Kidney epithelial cell (primary cell): ENCODE results near the gene EHD3. TPM values are rescaled to one million over a fixed set of nuclear protein-coding genes. Genes with fewer than 3 reads are reported as not detected.

ENCODE experiments used
- DNase-seq: peaks from one replicate; pipeline ENCODE4 v3.0.0-alpha.2; 2010; ENCODE audit warnings: low read depth
- H3K27me3 ChIP-seq: 2 replicates; pipeline ENCODE4 v1.6.0; 2011; ENCODE audit warnings: low read length; ENCODE audit not compliant: control insufficient read depth, insufficient read depth
- H3K36me3 ChIP-seq: 2 replicates; pipeline ENCODE4 v1.5.1; 2011; ENCODE audit warnings: low read length; ENCODE audit not compliant: control insufficient read depth, insufficient read depth
- H3K4me3 ChIP-seq: 2 replicates; pipeline ENCODE4 v1.5.1; 2011; ENCODE audit warnings: low read depth, mild to moderate bottlenecking, control low read depth, low read length
- total RNA-seq: library from RNA; depleted of rRNA; stranded (reverse); fragments of >200 nt; gene quantifications from 2 replicates; pipeline ENCODE4 v1.2.3, GENCODE V29; 2015
- TF ChIP-seq, protein P1 (sequence below): IDR thresholded peaks from 2 replicates; pipeline ENCODE4 v1.5.1; 2011; ENCODE audit warnings: mild to moderate bottlenecking, moderate library complexity, low read length, control low read depth, inconsistent platforms; ENCODE audit not compliant: insufficient read depth, poor library complexity, severe bottlenecking

EHD3 gene
- total RNA-seq, 1 donor from 2014 or later = 11.4 TPM

DNA sequence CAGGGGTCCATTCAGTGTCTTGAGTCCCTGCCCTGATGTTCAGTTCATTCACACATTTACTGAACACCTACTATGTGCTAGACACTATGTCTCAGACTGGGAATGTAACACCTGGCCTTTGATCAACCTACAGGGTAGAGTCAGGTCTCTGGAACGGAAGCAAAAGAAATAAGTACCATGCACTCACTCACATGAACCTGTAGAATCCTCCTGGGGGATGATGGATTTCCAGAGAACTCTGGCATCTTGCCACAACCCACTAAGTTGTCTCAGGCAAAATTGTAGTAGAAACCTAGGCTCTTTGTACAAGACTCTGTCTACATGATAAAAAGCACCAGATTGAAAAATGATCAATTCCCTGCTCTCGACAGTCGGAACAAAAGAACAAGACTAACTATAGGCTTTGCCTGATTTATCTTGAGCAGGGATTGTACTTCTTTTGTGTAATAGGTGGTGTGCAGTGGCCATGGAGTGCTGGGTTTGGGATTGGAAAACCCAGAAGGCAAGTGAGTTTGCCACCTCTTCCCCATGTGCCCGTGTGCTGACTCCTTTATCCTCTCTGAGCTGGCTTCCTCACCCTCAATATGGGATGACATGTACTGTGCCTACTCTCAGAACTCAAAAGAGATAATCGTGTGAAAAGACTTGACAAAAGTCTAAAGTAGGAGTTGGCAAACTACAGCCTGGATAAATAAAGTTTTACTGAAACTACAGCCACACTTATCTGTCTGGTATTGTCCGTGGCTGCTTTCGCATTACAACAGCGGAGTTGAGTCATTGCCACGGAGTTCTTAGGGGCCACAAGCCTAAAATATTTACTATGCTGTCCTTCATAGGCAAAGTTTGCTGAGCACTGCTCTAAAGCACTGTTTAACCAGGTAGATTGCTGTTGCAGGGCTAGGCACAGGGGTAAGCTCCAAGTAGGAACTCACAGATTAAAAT lies 21.0 kb upstream of the EHD3 start:
- H3K4me3 ChIP-seq = no peak overlapping the region
- H3K36me3 ChIP-seq = no peaks in the 10 kb centered on the region
- DNase-seq = no peak
- TF ChIP-seq, protein P1, sequence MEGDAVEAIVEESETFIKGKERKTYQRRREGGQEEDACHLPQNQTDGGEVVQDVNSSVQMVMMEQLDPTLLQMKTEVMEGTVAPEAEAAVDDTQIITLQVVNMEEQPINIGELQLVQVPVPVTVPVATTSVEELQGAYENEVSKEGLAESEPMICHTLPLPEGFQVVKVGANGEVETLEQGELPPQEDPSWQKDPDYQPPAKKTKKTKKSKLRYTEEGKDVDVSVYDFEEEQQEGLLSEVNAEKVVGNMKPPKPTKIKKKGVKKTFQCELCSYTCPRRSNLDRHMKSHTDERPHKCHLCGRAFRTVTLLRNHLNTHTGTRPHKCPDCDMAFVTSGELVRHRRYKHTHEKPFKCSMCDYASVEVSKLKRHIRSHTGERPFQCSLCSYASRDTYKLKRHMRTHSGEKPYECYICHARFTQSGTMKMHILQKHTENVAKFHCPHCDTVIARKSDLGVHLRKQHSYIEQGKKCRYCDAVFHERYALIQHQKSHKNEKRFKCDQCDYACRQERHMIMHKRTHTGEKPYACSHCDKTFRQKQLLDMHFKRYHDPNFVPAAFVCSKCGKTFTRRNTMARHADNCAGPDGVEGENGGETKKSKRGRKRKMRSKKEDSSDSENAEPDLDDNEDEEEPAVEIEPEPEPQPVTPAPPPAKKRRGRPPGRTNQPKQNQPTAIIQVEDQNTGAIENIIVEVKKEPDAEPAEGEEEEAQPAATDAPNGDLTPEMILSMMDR = no peak
- no peaks in the 10 kb centered on the region for H3K27me3 ChIP-seq

DNA sequence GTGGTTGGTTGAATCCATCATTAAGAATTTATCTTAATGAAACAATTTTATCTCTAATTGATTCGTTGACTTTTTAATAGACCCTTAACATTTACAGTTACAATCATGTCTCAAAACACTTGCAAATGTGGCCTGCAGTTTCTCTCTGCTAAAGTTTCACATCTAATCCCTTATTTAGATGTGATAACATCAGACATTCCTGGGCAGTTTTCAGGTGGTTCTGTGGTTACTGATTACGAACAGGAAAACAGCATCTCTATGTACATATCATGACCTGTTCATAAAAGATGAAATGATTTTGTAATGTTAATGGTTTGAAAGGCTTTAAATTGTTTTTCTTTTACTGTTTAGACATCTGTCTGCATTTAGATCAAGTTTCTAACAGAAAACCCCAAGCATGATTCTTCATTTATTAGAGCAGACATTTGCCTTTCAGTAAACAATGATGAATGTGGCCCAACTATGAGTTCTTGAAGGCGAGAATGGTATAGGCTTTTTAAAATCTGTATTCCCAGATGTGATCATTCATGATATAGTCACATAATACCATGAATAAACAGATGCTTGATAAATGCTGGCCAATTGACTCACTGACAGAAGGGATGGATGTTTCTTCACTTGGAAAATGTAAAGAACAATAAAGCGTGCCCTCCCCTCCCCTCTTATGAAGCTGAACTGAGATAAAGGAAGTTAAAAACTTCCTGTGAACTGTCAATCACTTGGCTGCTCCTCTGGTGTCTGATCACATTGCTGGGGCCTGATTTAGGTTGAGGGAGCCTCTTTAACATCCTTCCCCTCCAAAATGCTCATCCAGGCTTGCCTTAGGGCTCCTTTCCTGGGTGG lies 20.1 kb upstream of the EHD3 start:
- no peak overlapping the region for H3K4me3 ChIP-seq
- H3K27me3 ChIP-seq = no peaks in the 10 kb centered on the region
- no peak for DNase-seq
- no peaks in the 10 kb centered on the region for H3K36me3 ChIP-seq
- TF ChIP-seq, protein P1 = no peak

DNA sequence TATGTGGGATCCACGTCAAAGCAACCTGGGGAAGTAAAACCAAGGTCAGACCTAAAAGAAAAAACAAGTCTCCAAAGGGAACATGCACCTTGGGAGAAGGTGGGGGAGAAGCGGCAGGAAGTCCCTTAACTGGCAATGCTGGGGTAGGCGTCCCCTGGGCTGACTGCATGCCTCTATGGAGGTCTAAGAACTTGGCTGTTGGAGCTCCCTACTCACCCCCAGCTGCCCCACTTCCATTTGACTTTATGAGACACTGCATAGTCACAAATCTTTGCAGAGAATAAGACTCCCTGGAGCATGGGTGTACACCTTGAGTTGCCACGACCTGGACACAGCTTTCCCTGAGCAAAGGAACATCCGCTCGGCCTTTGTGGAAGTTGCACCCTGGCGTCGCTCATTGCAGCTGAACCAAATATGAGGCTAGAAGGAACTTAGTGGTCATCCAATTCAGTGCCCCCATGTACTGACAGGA lies 19.5 kb upstream of the EHD3 start:
- Histone ChIP-seq H3K27me3 (no peaks in the 10 kb centered on the region), H3K4me3 (no peak overlapping the region), H3K36me3 (no peaks in the 10 kb centered on the region)
- TF ChIP-seq, protein P1 = no peak
- DNase-seq = no peak

DNA sequence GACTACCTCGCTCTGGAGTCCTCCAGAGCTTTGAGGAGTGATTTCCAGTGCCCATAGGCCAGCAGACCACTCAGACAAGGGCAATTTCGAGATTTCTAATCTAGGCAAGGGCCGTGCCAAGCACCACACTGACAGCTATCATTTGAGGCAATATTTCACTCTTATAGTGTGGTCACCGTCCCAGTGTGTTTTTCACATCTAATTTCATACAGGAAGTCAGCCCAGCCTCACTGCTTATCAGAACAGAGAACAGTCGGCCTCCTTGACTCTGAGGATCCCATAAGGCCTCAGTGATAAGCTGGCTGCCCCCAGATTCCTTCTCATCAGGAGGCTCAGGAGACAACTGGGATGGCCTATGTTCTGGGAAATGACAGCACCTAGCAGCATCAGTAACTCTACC lies 17.2 kb upstream of the EHD3 start:
- no peaks in the 10 kb centered on the region for H3K36me3 ChIP-seq
- no peak for DNase-seq
- no peak overlapping the region for H3K4me3 ChIP-seq
- no peaks in the 10 kb centered on the region for H3K27me3 ChIP-seq
- TF ChIP-seq, protein P1 = no peak

DNA sequence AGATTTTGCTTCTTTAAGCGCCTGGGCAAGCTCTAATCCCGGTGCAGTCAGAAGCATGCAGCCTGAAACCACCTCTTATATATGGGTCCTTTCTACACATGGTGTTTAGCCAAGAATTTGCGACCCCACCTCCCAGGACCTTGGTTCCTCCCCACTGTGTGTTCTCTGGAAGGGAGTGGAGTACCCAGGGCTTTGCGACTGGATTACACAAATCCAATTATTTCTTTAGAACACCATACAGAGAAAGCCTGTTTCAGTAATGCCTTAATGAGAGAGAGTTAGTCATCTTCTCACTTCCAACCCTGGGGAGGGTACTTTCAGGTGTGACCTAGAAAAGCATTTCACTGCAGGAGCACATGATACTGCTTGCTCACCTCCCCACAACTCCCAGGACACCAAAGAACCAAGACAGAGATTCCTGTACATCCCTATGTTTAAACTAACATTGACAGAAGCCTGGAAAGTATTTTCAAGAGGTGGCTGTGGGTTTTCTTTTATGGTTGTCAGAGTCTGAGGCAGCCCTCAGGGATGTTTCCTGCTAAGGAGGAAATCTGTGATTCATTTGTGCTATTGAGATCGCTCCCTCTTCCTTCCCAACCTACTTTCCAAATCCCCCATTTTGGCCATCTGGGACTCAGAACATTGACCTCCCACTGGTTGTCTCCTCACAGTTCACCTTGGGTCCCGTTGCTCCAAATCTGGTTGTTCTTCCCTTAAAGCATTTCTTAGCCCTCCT lies 16.3 kb upstream of the EHD3 start, which contains the start of gene CAPN14:
CAPN14 (minus strand) TSS at position 51 of the 736 bp plus-strand sequence. CDS start 12,068 bp downstream, outside the sequence.
- no peaks in the 10 kb centered on the region for H3K36me3 ChIP-seq
- TF ChIP-seq, protein P1 = no peak
- H3K27me3 ChIP-seq = no peaks in the 10 kb centered on the region
- no peak for DNase-seq
- no peak within 1 kb of the TSS for H3K4me3 ChIP-seq
